Hair follicle dermal papilla cell (primary cell): ENCODE measurements around the gene OXA1L. TPM values are rescaled to one million over a fixed set of nuclear protein-coding genes. Genes with fewer than 3 reads are reported as not detected.

Experiments used
- small RNA-seq: library from RNA; depleted of rRNA; stranded (forward); fragments of <200 nt; gene quantifications from one replicate; pipeline ENCODE3, GENCODE V24; 2012
- total RNA-seq: library from RNA; depleted of rRNA; stranded (reverse); fragments of >200 nt; gene quantifications from 2 replicates; pipeline ENCODE4 v1.2.3, GENCODE V29; 2012

The OXA1L gene
- total RNA-seq: 52.1 and 56.8 TPM in 2 replicates

GRCh38 chr14:22766457-22767322 lies at the start of gene OXA1L:
Gene OXA1L, plus strand, starts transcription at chr14:22766688. Its CDS starts 14 bp downstream, at chr14:22766702.

GRCh38 chr14:22814941-22815713 lies 48.6 kb downstream of the OXA1L start, which contains the start of gene SLC7A7:
Gene SLC7A7, minus strand, starts transcription at chr14:22815435. Its CDS starts 2,037 bp downstream, at chr14:22813398.

Small RNA genes within 50 kb of the gene (small RNA-seq; reads per million reads assigned to genes)
- not detected for gene RF00588

Other genes starting within 250 kb of the OXA1L start
- 172 and 225 TPM in 2 replicates for gene DAD1, start 177.5 kb upstream of the OXA1L start, total RNA-seq
- 23.0 and 25.4 TPM in 2 replicates for gene ABHD4, start 168.4 kb upstream of the OXA1L start, total RNA-seq
- gene OR6J1, start 122.3 kb upstream of the OXA1L start, total RNA-seq: not detected in 2 replicates
- 6.7 and 10.2 TPM in 2 replicates for gene SLC7A7, start 48.7 kb downstream of the OXA1L start, total RNA-seq
- 19.7 and 22.7 TPM in 2 replicates for gene MRPL52, start 63.2 kb downstream of the OXA1L start, total RNA-seq
- 612 and 680 TPM in 2 replicates for gene MMP14, start 69.9 kb downstream of the OXA1L start, total RNA-seq
- 152 and 182 TPM in 2 replicates for gene LRP10, start 105.1 kb downstream of the OXA1L start, total RNA-seq
- 0.12 TPM in 1 of 2 replicates, not detected in the other for gene REM2, start 116.5 kb downstream of the OXA1L start, total RNA-seq
- gene RBM23, start 152.5 kb downstream of the OXA1L start, total RNA-seq: 73.2 and 156 TPM in 2 replicates
- 39.7 and 50.0 TPM in 2 replicates for gene PRMT5, start 162.7 kb downstream of the OXA1L start, total RNA-seq
- gene HAUS4, start 190.4 kb downstream of the OXA1L start, total RNA-seq: 36.3 and 37.3 TPM in 2 replicates
- 93.6 and 109 TPM in 2 replicates for gene AJUBA, start 215.9 kb downstream of the OXA1L start, total RNA-seq
- 13.1 and 15.7 TPM in 2 replicates for gene C14orf93, start 243.5 kb downstream of the OXA1L start, total RNA-seq